ENCODE measurements around the gene C1GALT1C1L.

DNA sequence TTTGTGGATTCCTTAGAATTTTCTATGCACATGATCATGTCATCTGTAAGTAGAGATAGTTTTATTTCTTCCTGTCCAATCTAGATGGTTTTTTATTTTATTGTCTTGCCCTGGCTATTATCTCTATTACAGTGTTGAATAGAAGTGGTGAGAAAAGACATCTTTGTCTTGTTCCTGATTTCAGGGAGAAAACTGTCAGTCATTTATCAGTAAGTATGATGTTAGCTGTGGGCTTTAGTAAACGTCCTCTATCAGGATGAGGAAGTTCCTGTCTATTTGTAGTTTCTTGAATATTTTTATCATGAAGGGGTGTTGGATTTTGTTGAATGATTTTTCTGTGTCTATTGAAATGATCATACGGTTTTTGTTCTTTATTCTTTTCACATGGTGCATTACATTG is 33.9 kb downstream of the C1GALT1C1L start:
- TF ChIP-seq, protein P1, sequence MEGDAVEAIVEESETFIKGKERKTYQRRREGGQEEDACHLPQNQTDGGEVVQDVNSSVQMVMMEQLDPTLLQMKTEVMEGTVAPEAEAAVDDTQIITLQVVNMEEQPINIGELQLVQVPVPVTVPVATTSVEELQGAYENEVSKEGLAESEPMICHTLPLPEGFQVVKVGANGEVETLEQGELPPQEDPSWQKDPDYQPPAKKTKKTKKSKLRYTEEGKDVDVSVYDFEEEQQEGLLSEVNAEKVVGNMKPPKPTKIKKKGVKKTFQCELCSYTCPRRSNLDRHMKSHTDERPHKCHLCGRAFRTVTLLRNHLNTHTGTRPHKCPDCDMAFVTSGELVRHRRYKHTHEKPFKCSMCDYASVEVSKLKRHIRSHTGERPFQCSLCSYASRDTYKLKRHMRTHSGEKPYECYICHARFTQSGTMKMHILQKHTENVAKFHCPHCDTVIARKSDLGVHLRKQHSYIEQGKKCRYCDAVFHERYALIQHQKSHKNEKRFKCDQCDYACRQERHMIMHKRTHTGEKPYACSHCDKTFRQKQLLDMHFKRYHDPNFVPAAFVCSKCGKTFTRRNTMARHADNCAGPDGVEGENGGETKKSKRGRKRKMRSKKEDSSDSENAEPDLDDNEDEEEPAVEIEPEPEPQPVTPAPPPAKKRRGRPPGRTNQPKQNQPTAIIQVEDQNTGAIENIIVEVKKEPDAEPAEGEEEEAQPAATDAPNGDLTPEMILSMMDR (IDR thresholded peaks at IDR 0.05; ENCODE audit: low read depth, low read length, poor library complexity, severe bottlenecking), result no peak
- no peak for TF ChIP-seq EZH2phosphoT487 (IDR thresholded peaks at IDR 0.05; ENCODE audit: borderline replicate concordance, low read length)

All from DOHH2 (cell line).